H1 (cell line): ENCODE results near the gene RAB30. TPM values are rescaled to one million over a fixed set of nuclear protein-coding genes. Genes with fewer than 3 reads are reported as not detected.

Experiments
- CTCF ChIA-PET: fragments of 300-600 bp; sonication (Branson Sonifier 250); formaldehyde crosslinking; loops from one replicate; lab custom pipeline; 2021; ENCODE audit not compliant: partially characterized antibody; lab: Charles Lee
- POLR2A ChIA-PET: fragments of 300-600 bp; sonication (Branson Sonifier 250); formaldehyde crosslinking; loops from one replicate; lab custom pipeline; 2021; ENCODE audit warnings: inconsistent platforms; ENCODE audit not compliant: partially characterized antibody; lab: Charles Lee
- DNase-seq, 2 experiments: peaks; one replicate each; pipeline versions ENCODE4 v3.0.0 to v3.0.0-alpha.2; 2010 to 2022; ENCODE audit warnings: low spot score in 2 of 2, low read depth in 1 of 2, mixed read lengths in 1 of 2
- FAIRE-seq: peaks from 2 replicates; lab custom pipeline; 2011; peaks lifted over from hg19 to GRCh38; lab: Jason Lieb, UNC
- H2AFZ ChIP-seq: 2 replicates; pipeline ENCODE4 v1.8.1; 2012; ENCODE audit warnings: low read length, inconsistent platforms
- H2AK5ac ChIP-seq: 2 replicates; pipeline ENCODE4 v1.6.1; 2013; ENCODE audit warnings: low read depth, low read length
- H2BK120ac ChIP-seq: replicated peaks from 2 replicates; pipeline ENCODE3; 2013; ENCODE audit warnings: low read depth, low read length, inconsistent platforms
- H2BK12ac ChIP-seq: 2 replicates; pipeline ENCODE4 v1.6.1; 2013; ENCODE audit warnings: low read depth, low read length
- H2BK15ac ChIP-seq: 2 replicates; pipeline ENCODE4 v1.6.1; 2013; ENCODE audit warnings: low read length
- H2BK20ac ChIP-seq: 2 replicates; pipeline ENCODE4 v1.6.1; 2013; ENCODE audit warnings: low read length
- H2BK5ac ChIP-seq: 2 replicates; pipeline ENCODE4 v1.6.1; 2013; ENCODE audit warnings: low read depth, low read length
- H3K14ac ChIP-seq: 2 replicates; pipeline ENCODE4 v1.6.1; 2013; ENCODE audit warnings: inconsistent platforms; ENCODE audit not compliant: insufficient read length
- H3K18ac ChIP-seq: 2 replicates; pipeline ENCODE4 v1.6.1; 2013; ENCODE audit warnings: low read length; ENCODE audit errors: extremely low read depth
- H3K23ac ChIP-seq: 2 replicates; pipeline ENCODE4 v1.6.1; 2013; ENCODE audit warnings: inconsistent platforms; ENCODE audit not compliant: insufficient read length
- H3K23me2 ChIP-seq: 2 replicates; pipeline ENCODE4 v1.6.1; 2013; ENCODE audit warnings: low read depth, low read length
- H3K27ac ChIP-seq: 2 replicates; pipeline ENCODE4 v1.6.1; 2011; ENCODE audit warnings: low read depth, low read length, inconsistent platforms
- H3K27me3 ChIP-seq, 4 experiments: replicated peaks in 1 of 4; 1 replicate in 1 of 4; 2 replicates in 3 of 4; pipeline versions ENCODE4 v1.6.1 to v1.8.1; 2011 to 2013; ENCODE audit warnings: low read length in 3 of 4, mild to moderate bottlenecking in 3 of 4, inconsistent platforms in 2 of 4, mixed read lengths in 2 of 4, moderate library complexity in 1 of 4; ENCODE audit not compliant: control insufficient read depth in 3 of 4, insufficient read depth in 3 of 4; ENCODE audit errors: extremely low read depth in 1 of 4
- H3K36me3 ChIP-seq, 4 experiments: 2 replicates each; pipeline versions ENCODE4 v1.6.1 to v1.8.1; 2011 to 2013; ENCODE audit warnings: mild to moderate bottlenecking in 4 of 4, low read length in 3 of 4, moderate library complexity in 2 of 4, control low read depth in 1 of 4, inconsistent platforms in 1 of 4; ENCODE audit not compliant: insufficient read depth in 4 of 4, control insufficient read depth in 2 of 4
- H3K4ac ChIP-seq: replicated peaks from 2 replicates; pipeline ENCODE3; 2013; ENCODE audit warnings: low read length, low read depth, mixed read lengths, inconsistent platforms; ENCODE audit not compliant: insufficient read length
- H3K4me1 ChIP-seq, 4 experiments: replicated peaks in 1 of 4; 1 replicate in 1 of 4; 2 replicates in 3 of 4; pipeline versions ENCODE4 v1.6.1 to v1.8.1; 2011 to 2013; ENCODE audit warnings: low read length in 3 of 4, inconsistent platforms in 2 of 4, mixed read lengths in 1 of 4; ENCODE audit not compliant: insufficient read depth in 4 of 4, control insufficient read depth in 3 of 4
- H3K4me2 ChIP-seq, 2 experiments: 2 replicates each; pipeline versions ENCODE4 v1.6.1 to v1.8.1; 2011 to 2013; ENCODE audit warnings: low read depth in 2 of 2, low read length in 2 of 2, control low read depth in 1 of 2, inconsistent platforms in 1 of 2, mild to moderate bottlenecking in 1 of 2; ENCODE audit not compliant: insufficient read depth in 1 of 2
- H3K4me3 ChIP-seq, 4 experiments: fragments of 200-600, 300-600 bp in 1 of 4; sonication (generic), shearing (Covaris generic), sonication (Bioruptor Twin) in 1 of 4; 2 replicates each; pipeline versions ENCODE4 v1.5.1 to v1.8.1; 2011 to 2016; ENCODE audit warnings: low read length in 4 of 4, low read depth in 3 of 4, control low read depth in 2 of 4, inconsistent platforms in 2 of 4, mild to moderate bottlenecking in 2 of 4, mixed read lengths in 1 of 4, moderate library complexity in 1 of 4; ENCODE audit not compliant: insufficient read depth in 2 of 4; ENCODE audit errors: extremely low read depth in 1 of 4
- H3K56ac ChIP-seq: replicated peaks from 2 replicates; pipeline ENCODE3; 2013; ENCODE audit warnings: low read depth, mild to moderate bottlenecking, mixed read lengths, low read length, inconsistent platforms; ENCODE audit not compliant: insufficient read length
- H3K79me1 ChIP-seq: 2 replicates; pipeline ENCODE4 v1.6.1; 2013; ENCODE audit warnings: low read depth, low read length, control low read depth
- H3K79me2 ChIP-seq, 2 experiments: 2 replicates each; pipeline versions ENCODE4 v1.6.1 to v1.8.1; 2012 to 2013; ENCODE audit warnings: low read length in 2 of 2, mild to moderate bottlenecking in 2 of 2, inconsistent platforms in 1 of 2; ENCODE audit not compliant: insufficient read depth in 2 of 2, control insufficient read depth in 1 of 2
- H3K9ac ChIP-seq, 4 experiments: replicated peaks in 1 of 4; 1 replicate in 1 of 4; 2 replicates in 3 of 4; pipeline versions ENCODE4 v1.6.1 to v1.8.1; 2011 to 2013; ENCODE audit warnings: low read depth in 3 of 4, low read length in 3 of 4, control low read depth in 2 of 4, mild to moderate bottlenecking in 2 of 4, moderate library complexity in 2 of 4, inconsistent platforms in 1 of 4; ENCODE audit errors: extremely low read depth in 1 of 4
- H3K9me3 ChIP-seq, 2 experiments: 2 replicates each; pipeline versions ENCODE4 v1.6.1 to v1.8.1; 2012 to 2013; ENCODE audit warnings: mild to moderate bottlenecking in 2 of 2, moderate library complexity in 2 of 2, control low read depth in 1 of 2, inconsistent platforms in 1 of 2, low read depth in 1 of 2, low read length in 1 of 2, mixed read lengths in 1 of 2; ENCODE audit not compliant: insufficient read depth in 2 of 2
- H4K20me1 ChIP-seq, 2 experiments: replicated peaks in 1 of 2; 2 replicates each; pipeline versions ENCODE3 to v1.8.1; 2011 to 2013; ENCODE audit warnings: inconsistent platforms in 2 of 2, low read length in 2 of 2, mild to moderate bottlenecking in 1 of 2; ENCODE audit not compliant: insufficient read depth in 2 of 2, control insufficient read depth in 1 of 2
- H4K5ac ChIP-seq: 2 replicates; pipeline ENCODE4 v1.6.1; 2013; ENCODE audit warnings: low read length, low read depth, mixed read lengths, inconsistent platforms; ENCODE audit not compliant: insufficient read length
- H4K8ac ChIP-seq: 2 replicates; pipeline ENCODE4 v1.8.0; 2013; ENCODE audit warnings: mild to moderate bottlenecking, moderate library complexity, low read length, inconsistent platforms; ENCODE audit not compliant: insufficient read depth; ENCODE audit errors: extremely low read depth
- H4K91ac ChIP-seq: replicated peaks from 2 replicates; pipeline ENCODE3; 2013; ENCODE audit warnings: low read length, mixed read lengths, inconsistent platforms; ENCODE audit not compliant: insufficient read length
- CREB1 ChIP-seq: IDR thresholded peaks from 2 replicates; pipeline ENCODE4 v1.6.1; 2012; ENCODE audit warnings: inconsistent platforms
- JUN ChIP-seq: IDR thresholded peaks from 2 replicates; pipeline ENCODE4 v1.6.1; 2011; ENCODE audit warnings: low read depth, mild to moderate bottlenecking, improper control_type of control experiment, low read length
- RAD21 ChIP-seq, 2 experiments: IDR thresholded peaks in 1 of 2; conservative IDR thresholded peaks in 1 of 2; 2 replicates each; pipeline ENCODE4 v1.6.1; 2011; ENCODE audit warnings: low read depth in 2 of 2, low read length in 2 of 2, improper control_type of control experiment in 1 of 2, inconsistent platforms in 1 of 2, mild to moderate bottlenecking in 1 of 2, moderate library complexity in 1 of 2
- WGBS, 2 experiments: shearing (Covaris generic) in 1 of 2; methylation state at CpG; one replicate each; pipeline versions ENCODE4 v1.1.6 to v1.1.7; 2013 to 2015; ENCODE audit warnings: low lambda C conversion rate in 2 of 2, mixed read lengths in 2 of 2, inconsistent platforms in 1 of 2, low coverage in 1 of 2, missing lambda C conversion rate in 1 of 2; ENCODE audit not compliant: insufficient replicate concordance in 2 of 2, insufficient coverage in 1 of 2, insufficient read length in 1 of 2; ENCODE audit errors: extremely low coverage in 1 of 2, missing lambda C conversion rate in 1 of 2; 5-methylcytosine and 5-hydroxymethylcytosine counted together
- polyA plus RNA-seq, 7 experiments: library from polyadenylated mRNA; depleted of rRNA in 3 of 7; stranded (reverse) in 5 of 7; unstranded in 2 of 7; fragments of >200 nt in 5 of 7; fragments of 200-250 nt in 2 of 7; gene quantifications; 1 replicate in 5 of 7; 2 replicates in 1 of 7; 4 replicates in 1 of 7; pipeline versions ENCODE4 v1.2.1 to v1.2.3, GENCODE V29; 2011 to 2013; ENCODE audit warnings: missing spikeins in 2 of 7, mixed read lengths in 2 of 7
- total RNA-seq: library from RNA; stranded (reverse); fragmentation: NEBNext Ultra II Directional; extraction: Animal tissue kit (Norgen Biotek cat#: 25700); gene quantifications from 2 replicates; pipeline ENCODE4 v1.2.1, GENCODE V29; 2021

RAB30 gene
- total and polyA plus RNA-seq, 2 of the 8 experiments (the other 6 are each of a cell fraction or from before 2014, with no cell fraction given), result 1.6 to 11.7 TPM

GRCh38 chr11:83014951-83015350 is 56.7 kb downstream of the RAB30 start:
- no peak overlapping the region for H2BK15ac ChIP-seq

More at GRCh38 chr11:83014951-83015350, 56.7 kb downstream of the RAB30 start:
- Histone ChIP-seq H3K56ac (peak overlapping the region; percentile 43), H4K8ac (no peak overlapping the region), H2BK120ac (no peak overlapping the region), H3K4me1 (peaks cover 0 to 2% (median 0%) of the 10 kb centered on the region in 4 experiments; a peak in 1 of 7 replicates), H3K23me2 (no peaks in the 10 kb centered on the region; the same call in 1 of the 2 replicates), H3K4me2 (no peak overlapping the region), H3K14ac (no peak overlapping the region), H3K9ac (no peak overlapping the region), H4K20me1 (peaks cover 0 to 2% of the 10 kb centered on the region in 2 experiments), H2AFZ (no peak overlapping the region), H3K79me1 (no peaks in the 10 kb centered on the region; the same call in 1 of the 2 replicates), H3K79me2 (no peaks in the 10 kb centered on the region), H3K36me3 (no peaks in the 10 kb centered on the region), H3K9me3 (no peaks in the 10 kb centered on the region), H3K27me3 (no peaks in the 10 kb centered on the region), H4K5ac (no peak overlapping the region), H3K4ac (no peak overlapping the region), H3K4me3 (no peak overlapping the region), H2AK5ac (no peak overlapping the region), H3K18ac (no peak overlapping the region), H3K27ac (no peak overlapping the region), H3K23ac (no peak overlapping the region), H2BK20ac (no peak overlapping the region), H4K91ac (no peak overlapping the region), H2BK12ac (no peak overlapping the region), H2BK5ac (no peak overlapping the region)
- no peak for TF ChIP-seq CREB1
- no peak for TF ChIP-seq RAD21 (IDR thresholded peaks at IDR 0.05 in 1 of 2, conservative IDR thresholded peaks at IDR 0.05 in 1 of 2; ENCODE audit: low read depth in 2 of 2, low read length in 2 of 2)
- no peak for TF ChIP-seq JUN
- WGBS, 2 experiments, result 78% methylated on average over 1 of the region's 1 CpG; no CpG with 5 or more reads in 1 of the 2 experiments
- ChIA-PET POLR2A (no interaction called here), CTCF (interaction anchor here (0.7 to 0.9 kb wide), 3 partner anchors 44 to 150 kb away, joined by 3 to 4 read pairs (median 3); no protein-coding TSS in a partner anchor)
- FAIRE-seq (no peak), DNase-seq (no peak)
